MCF 10A (cell line): ENCODE measurements around the gene NCK2. TPM values are rescaled to one million over a fixed set of nuclear protein-coding genes. Genes with fewer than 3 reads are reported as not detected.

ENCODE experiments used
- BruUV-seq: library from RNA; stranded (reverse); fragments of 400-500 nt; replicated peaks from 2 replicates; lab custom pipeline; 2021; lab: Mats Ljungman, UMichigan
- CTCF ChIA-PET: fragments of 300-600 bp; sonication (Branson Sonifier 250); formaldehyde crosslinking; extraction: SDS; loops from one replicate; lab custom pipeline; 2021; ENCODE audit warnings: antibody characterized with exemption, inconsistent platforms; lab: Yijun Ruan, JAX
- POLR2A ChIA-PET: fragments of 300-600, 350-650 bp; sonication (Branson Sonifier 250); formaldehyde crosslinking; extraction: SDS; loops from one replicate; lab custom pipeline; 2020; ENCODE audit warnings: antibody characterized with exemption, inconsistent platforms; lab: Yijun Ruan, JAX
- DNase-seq: peaks from one replicate; pipeline ENCODE4 v3.0.0-alpha.2; 2018; ENCODE audit not compliant: unreplicated experiment
- H3K27ac Mint-ChIP-seq: one replicate; pipeline ENCODE4 v1.8.0; 2022; ENCODE audit warnings: mild to moderate bottlenecking, low read depth, mixed read lengths; ENCODE audit not compliant: unreplicated experiment
- H3K27me3 Mint-ChIP-seq: one replicate; pipeline ENCODE4 v1.8.0; 2022; ENCODE audit warnings: mixed read lengths; ENCODE audit not compliant: insufficient read depth, unreplicated experiment
- H3K36me3 Mint-ChIP-seq: one replicate; pipeline ENCODE4 v1.8.0; 2022; ENCODE audit warnings: mild to moderate bottlenecking, moderate library complexity, mixed read lengths; ENCODE audit not compliant: insufficient read depth, unreplicated experiment
- H3K4me1 Mint-ChIP-seq: one replicate; pipeline ENCODE4 v1.8.0; 2022; ENCODE audit warnings: mixed read lengths; ENCODE audit not compliant: insufficient read depth, unreplicated experiment
- H3K4me3 Mint-ChIP-seq: one replicate; pipeline ENCODE4 v1.8.0; 2022; ENCODE audit warnings: mild to moderate bottlenecking, moderate library complexity, mixed read lengths; ENCODE audit not compliant: unreplicated experiment
- H3K9me3 Mint-ChIP-seq: one replicate; pipeline ENCODE4 v1.8.0; 2022; ENCODE audit warnings: mixed read lengths; ENCODE audit not compliant: unreplicated experiment
- CTCF ChIP-seq: fragments of 200-600 bp; IDR thresholded peaks from one replicate; pipeline ENCODE4 v1.8.0; 2022; ENCODE audit warnings: antibody characterized with exemption, mild to moderate bottlenecking; ENCODE audit not compliant: unreplicated experiment
- intact Hi-C: fragments of 100-400 bp; cut with micrococcal nuclease; formaldehyde crosslinking; loops from 2 replicates; pipeline ENCODE4 v1.14.1; 2022
- total RNA-seq: library from RNA; stranded (reverse); gene quantifications from 2 replicates; pipeline ENCODE4 v1.2.3, GENCODE V29; 2022

The NCK2 gene
- total RNA-seq, 1 experiment from 2014 or later = 36.5 TPM

GRCh38 chr2:105924932-105925331 lies 180.2 kb downstream of the NCK2 start:
- Mint-ChIP-seq H3K9me3 (no peaks in the 10 kb centered on the region), H3K27me3 (peaks cover 8% of the 10 kb centered on the region), H3K4me1 (peaks cover 2% of the 10 kb centered on the region), H3K27ac (no peak overlapping the region), H3K36me3 (peaks cover 6% of the 10 kb centered on the region), H3K4me3 (no peak overlapping the region)
- CTCF ChIA-PET = no interaction called here
- no peak for DNase-seq
- intact Hi-C loops = loop anchor here (5.0 kb wide), 1 partner anchor 162 kb away; no protein-coding TSS in a partner anchor
- no TSS peak for BruUV-seq
- POLR2A ChIA-PET = no interaction called here
- no peak for TF ChIP-seq CTCF

DNA sequence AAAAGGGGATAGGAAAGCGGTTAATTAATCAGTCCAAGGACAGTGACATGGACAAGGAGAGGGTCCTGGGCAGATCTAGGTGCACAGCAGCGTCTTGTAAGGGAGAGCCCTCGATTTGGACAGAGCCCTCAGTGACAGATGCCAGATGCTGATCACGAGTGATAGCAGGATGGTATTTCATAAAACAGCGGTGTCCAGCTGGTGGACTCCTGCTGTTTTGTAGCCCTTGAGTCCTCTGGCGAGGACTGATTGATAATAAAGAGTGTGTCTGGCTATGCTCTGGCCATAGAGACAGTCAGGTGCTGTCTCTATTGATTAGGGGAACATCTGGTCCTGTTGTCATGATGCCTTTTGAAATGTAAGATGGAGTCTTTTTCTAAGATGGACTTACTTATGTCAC lies 180.7 kb downstream of the NCK2 start:
- H3K27me3 Mint-ChIP-seq = peaks cover 8% of the 10 kb centered on the region
- H3K27ac Mint-ChIP-seq = no peak overlapping the region
- no peak overlapping the region for H3K4me3 Mint-ChIP-seq
- POLR2A ChIA-PET = no interaction called here
- H3K36me3 Mint-ChIP-seq = peaks cover 6% of the 10 kb centered on the region
- TF ChIP-seq CTCF = no peak
- no peaks in the 10 kb centered on the region for H3K4me1 Mint-ChIP-seq
- CTCF ChIA-PET = interaction anchor here (1.1 kb wide), 1 partner anchor 349 kb away, joined by 3 read pairs; no protein-coding TSS in a partner anchor
- no TSS peak for BruUV-seq
- H3K9me3 Mint-ChIP-seq = no peaks in the 10 kb centered on the region
- DNase-seq = no peak
- intact Hi-C loops = no loop called here

DNA sequence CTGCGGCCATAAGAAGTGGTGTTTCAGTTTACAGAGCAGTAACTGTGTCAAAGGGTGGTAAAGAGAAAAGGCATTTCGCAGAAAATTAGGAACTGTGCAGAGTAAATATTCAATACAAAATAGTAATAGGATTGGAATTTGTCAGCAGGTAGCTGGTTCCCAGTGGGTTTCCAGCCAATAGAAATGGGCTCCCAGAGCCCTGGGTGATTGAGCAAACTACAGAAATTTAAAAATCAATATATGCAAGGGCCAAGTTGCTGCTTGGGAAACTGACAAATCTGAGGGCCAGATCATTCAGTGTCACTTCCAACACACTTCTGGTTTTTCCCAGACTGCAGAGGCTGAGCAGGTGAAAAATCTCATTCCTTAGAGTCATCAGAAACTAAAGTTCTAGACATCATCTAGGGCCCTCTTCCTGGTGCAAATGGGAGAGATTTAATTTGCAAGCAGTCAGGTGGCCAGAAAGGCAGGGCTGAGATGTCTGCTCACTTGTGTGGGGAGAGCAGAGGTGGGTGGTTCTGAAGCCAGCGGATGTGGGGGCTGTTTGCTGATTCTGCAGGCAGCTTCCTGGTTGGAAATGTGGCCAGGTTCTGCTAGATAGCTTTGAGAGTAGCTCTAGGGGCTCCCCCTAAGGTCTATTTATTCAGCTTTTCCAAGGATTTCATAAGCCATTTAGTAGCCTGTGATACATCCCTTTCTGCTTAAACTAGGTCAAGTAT lies 182.4 kb downstream of the NCK2 start:
- POLR2A ChIA-PET = no interaction called here
- no peak overlapping the region for H3K4me3 Mint-ChIP-seq
- CTCF ChIA-PET = no interaction called here
- BruUV-seq = no TSS peak
- TF ChIP-seq CTCF = no peak
- no peaks in the 10 kb centered on the region for H3K9me3 Mint-ChIP-seq
- DNase-seq = no peak
- intact Hi-C loops = no loop called here
- peaks cover 6% of the 10 kb centered on the region for H3K36me3 Mint-ChIP-seq
- H3K27me3 Mint-ChIP-seq = peaks cover 8% of the 10 kb centered on the region
- H3K4me1 Mint-ChIP-seq = no peaks in the 10 kb centered on the region
- H3K27ac Mint-ChIP-seq = no peak overlapping the region

DNA sequence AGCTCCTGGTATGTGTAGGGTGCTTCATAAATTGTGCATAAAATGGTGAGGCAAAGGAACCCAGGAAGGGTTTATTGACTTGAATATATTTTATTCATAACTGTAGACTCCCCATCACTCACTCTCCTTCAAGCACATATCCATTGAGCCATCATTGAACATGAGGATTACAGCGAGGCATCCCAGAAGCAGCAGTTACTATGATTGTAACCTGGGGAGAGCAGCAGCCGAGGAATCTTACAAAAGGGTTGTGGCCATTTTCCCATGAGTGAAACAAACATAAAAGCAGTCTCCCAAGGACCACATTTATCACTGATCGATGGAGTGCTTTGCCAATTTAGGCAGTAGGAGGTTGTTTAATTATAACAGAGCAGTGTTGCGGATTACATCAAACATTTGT lies 183.4 kb downstream of the NCK2 start:
- CTCF ChIA-PET = no interaction called here
- POLR2A ChIA-PET = no interaction called here
- H3K4me1 Mint-ChIP-seq = no peaks in the 10 kb centered on the region

More for the DNA sequence above, 183.4 kb downstream of the NCK2 start:
- no TSS peak for BruUV-seq
- DNase-seq = no peak
- Mint-ChIP-seq H3K27me3 (peaks cover 8% of the 10 kb centered on the region), H3K9me3 (no peaks in the 10 kb centered on the region), H3K4me3 (no peak overlapping the region), H3K27ac (no peak overlapping the region), H3K36me3 (peaks cover under 1% of the 10 kb centered on the region)
- no peak for TF ChIP-seq CTCF
- intact Hi-C loops = no loop called here
